HG03558 (cell line): Measurements from ENCODE around the gene SLC19A1.

ENCODE experiments used
- ATAC-seq: cut with Tn5 transposase; IDR thresholded peaks from one replicate; pipeline ENCODE4 v1.9.1; 2021; ENCODE audit warnings: moderate number of reproducible peaks; ENCODE audit not compliant: unreplicated experiment; ENCODE audit errors: extremely low read depth

SLC19A1 gene

DNA sequence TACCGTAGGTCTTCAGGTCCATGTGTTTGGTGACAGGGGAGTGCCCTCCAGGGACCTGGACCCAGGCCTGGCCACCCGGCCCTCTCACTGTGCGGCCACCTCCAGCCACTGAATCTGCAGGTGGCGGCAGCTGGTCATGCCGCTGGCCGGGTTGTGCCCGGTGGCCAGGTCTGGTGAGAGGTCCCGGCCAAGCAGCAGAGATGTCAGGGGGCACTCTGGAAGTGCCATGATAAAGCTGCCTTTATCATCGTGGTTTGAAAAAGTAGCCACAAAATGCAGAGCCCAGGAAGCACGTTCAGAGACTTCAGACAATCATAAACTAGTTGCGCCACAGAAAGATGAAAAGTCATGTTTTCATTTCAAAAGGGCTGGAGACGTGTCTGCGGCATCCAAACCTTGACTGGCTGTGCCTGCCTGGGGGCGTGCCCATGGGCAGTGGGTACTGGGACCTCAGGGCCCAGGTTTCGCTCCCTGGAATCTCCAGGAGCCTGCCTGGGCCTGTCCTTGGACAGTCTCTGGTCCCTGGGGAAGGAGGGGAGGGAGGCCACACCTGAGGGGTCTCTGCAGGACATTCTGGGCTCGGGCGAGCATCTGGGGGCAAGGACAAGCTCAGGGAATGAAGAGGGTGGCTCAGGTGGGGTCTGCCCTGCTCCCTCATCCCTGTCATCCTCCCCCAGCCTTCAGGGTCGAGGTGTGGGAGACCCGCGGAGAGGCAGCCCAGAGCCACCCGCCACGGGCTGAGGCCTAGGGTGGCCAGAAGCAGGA lies 92.4 kb downstream of the SLC19A1 start:
- ATAC-seq, result no peak

DNA sequence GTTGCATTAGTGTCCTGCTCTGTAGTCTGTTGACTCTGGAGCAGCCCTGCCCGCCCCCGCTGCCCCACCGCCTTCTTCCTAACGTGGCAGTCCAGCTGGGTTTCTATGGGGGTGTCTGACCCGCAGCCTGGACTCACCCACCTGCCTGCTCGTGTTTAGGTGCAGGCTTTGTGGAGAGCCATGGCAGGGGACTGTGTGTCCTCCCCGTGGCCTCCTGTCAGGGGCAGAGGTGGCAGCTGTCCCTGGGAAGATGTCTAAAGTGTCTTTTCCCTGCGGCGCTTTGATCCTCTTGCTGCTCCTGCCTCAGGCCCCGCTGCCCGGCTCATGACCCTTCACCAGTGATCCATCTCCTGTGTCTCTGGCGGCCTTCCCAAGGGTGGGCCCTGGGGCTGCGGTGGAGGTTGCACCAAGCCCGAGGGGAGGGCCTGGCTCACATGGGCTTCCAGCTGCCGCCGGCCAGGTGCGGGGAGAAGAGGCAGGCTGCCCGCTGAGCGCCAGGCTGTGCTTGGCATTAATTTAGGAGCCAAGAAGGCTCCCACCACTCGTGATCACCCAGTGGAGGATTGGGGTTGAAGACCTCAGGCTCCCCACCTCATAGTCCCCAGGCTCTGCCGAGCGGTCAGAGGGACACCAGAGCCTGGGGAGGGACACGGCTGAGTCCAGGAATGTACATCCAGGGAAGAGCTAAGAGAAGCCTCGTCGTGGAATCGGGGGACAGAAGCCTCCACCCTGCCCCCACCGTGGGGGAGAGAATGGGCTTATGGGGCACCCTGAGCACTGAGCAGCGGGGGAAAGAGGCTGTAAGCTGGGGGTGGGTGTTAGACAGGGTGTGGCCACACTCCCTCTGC lies 93.2 kb downstream of the SLC19A1 start:
- no peak for ATAC-seq

DNA sequence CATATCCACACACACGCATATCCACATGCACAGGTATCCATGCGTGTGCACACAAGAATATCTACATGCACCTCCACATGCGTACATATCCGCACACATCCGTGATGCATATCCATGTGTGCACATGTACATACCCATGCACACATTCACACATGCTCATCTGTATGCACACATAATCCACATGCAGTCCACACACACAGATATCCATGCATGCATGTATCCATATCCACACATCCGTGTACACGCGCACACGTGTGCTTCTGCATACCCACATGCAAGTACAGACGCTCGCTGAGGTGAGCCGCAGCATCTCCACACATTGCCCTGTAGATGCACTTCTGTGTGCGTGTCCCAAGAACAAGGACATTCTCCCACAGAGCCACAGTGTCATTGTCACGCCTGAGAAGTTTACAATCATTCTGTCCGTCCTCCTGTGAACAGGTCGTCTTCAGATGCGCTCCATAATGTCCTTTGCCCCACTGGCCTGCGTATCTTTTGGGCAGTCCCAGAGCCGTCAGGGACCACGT lies 93.9 kb downstream of the SLC19A1 start:
- no peak for ATAC-seq
